Activated naive CD4-positive, alpha-beta T cell treated with anti-CD3 and anti-CD28 coated beads, Interleukin-2, amount 50 U/mL, for 72 hours (primary cell): ENCODE measurements around the gene ZNF732. TPM values are rescaled to one million over a fixed set of nuclear protein-coding genes. Genes with fewer than 3 reads are reported as not detected.
"Not testable (repeated sequence)": the region's sequence is repeated elsewhere in the genome, so short reads cannot be mapped to it uniquely, and the experiment has no call there.

ENCODE experiments used
- ATAC-seq, 2 donors: fragments of 150-1000 bp; cut with Tn5 transposase; 2 replicates each; pipeline ENCODE4 v1.10.0; 2021; ENCODE audit warnings: mild to moderate bottlenecking in 2 of 2, moderate library complexity in 2 of 2
- DNase-seq, 2 donors: peaks; one replicate each; pipeline ENCODE4 v3.0.0; 2021 to 2022; ENCODE audit warnings: low spot score in 2 of 2
- H3K27ac Mint-ChIP-seq, 2 donors: one replicate each; pipeline ENCODE4 v1.8.0; 2022; ENCODE audit warnings: mild to moderate bottlenecking in 2 of 2, mixed read lengths in 2 of 2
- H3K36me3 Mint-ChIP-seq, 2 donors: one replicate each; pipeline ENCODE4 v1.8.0; 2022; ENCODE audit warnings: mixed read lengths in 2 of 2
- H3K9me3 Mint-ChIP-seq, 2 donors: one replicate each; pipeline ENCODE4 v1.8.0; 2022; ENCODE audit warnings: mixed read lengths in 2 of 2
- total RNA-seq, 2 donors: library from RNA; stranded (reverse); gene quantifications; one replicate each; pipeline ENCODE4 v1.2.3, GENCODE V29; 2022

The ZNF732 gene
- not detected for total RNA-seq

DNA sequence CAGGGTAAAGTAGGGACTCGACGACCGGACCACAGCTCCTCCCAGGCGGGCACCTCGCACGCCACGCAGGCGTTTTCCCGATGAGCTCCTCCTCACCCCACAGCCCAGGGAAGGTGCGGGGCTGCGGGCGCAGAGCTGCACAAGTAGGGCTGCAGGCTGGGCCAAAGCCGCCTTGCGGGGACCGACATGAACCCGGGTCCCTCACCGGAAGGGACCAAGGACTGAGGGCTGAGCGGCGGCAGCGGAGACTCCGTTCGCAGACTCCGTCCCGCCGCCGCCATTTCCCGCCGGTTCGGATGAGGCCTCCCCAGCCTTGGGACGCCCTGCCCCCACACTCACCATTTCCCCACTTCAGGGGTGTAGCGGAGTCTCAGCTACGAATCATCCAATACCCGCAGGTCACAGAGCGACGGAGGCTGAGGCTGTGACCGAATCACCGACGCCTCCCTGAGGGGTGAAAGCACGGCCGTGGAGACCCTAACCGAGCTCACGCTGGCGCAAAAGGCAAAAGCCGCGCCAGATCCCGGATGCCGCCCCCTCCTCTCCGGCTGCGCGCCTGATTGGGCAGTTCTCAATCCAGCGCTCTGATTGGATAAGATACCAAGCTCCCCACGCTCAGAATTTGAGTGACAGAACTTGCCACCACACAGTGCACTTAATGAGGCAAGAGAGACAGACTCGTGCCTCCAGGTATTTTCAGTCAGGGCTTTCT is at the start of gene ZNF732:
Gene ZNF732, minus strand, starts transcription at position 506 of the 712 bp plus-strand sequence. Its CDS starts 164 bp downstream, at position 342.
- ATAC-seq (no peak), DNase-seq (no peak)
- peaks cover 36 to 45% of the 10 kb centered on the region in 2 donors for H3K36me3 Mint-ChIP-seq
- peaks cover 19 to 41% of the 10 kb centered on the region in 2 donors for H3K9me3 Mint-ChIP-seq
- H3K27ac Mint-ChIP-seq, result no peak within 1 kb of the TSS

DNA sequence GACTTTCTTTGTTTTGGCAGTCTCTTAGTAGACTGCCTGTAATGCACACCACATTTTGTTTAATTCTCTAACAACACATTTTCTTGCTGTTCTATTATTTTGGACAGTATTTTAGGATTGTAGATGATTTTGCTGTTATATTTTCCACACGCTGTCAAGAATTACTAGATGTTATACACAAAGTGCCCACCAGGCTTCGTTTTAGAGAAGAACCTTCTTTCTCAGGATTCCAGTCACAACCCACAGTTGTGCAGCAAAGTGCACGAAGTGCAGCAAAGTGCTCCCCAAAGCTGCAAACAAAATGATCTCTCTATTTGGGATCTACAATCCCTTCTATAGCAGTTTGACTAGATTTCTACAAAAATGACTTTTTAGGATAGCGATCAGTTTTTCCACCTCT is 34.7 kb upstream of the ZNF732 start:
- H3K36me3 Mint-ChIP-seq, result peaks cover 71 to 83% of the 10 kb centered on the region in 2 donors
- no peak overlapping the region for H3K27ac Mint-ChIP-seq
- H3K9me3 Mint-ChIP-seq, result peaks cover 20% of the 10 kb centered on the region in 2 donors
- ATAC-seq, result no peak
- no peak for DNase-seq

DNA sequence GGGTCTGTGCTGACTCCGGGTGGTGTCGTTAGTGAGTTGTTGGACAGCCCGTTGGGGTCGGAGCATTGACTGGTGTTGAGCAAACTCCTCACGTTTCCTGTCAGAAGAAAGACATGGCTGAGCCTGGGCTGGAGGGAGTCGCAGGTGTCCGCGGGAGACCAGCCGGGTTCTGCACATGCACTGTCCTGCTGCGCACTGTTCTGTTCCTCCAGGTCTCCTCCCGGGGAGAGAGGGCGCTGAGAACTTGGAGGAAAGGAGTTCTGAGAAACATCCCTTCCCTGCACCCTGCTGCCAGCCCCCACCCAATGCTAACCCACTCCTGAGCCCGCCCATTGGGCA is 33.5 kb upstream of the ZNF732 start:
- H3K27ac Mint-ChIP-seq, result peak overlapping the region; percentile 98 to 99
- ATAC-seq (no peak), DNase-seq (peak in 1 of 2 donors; percentile 5)
- peaks cover 75 to 78% of the 10 kb centered on the region in 2 donors for H3K36me3 Mint-ChIP-seq
- peaks cover 20 to 24% of the 10 kb centered on the region in 2 donors for H3K9me3 Mint-ChIP-seq

DNA sequence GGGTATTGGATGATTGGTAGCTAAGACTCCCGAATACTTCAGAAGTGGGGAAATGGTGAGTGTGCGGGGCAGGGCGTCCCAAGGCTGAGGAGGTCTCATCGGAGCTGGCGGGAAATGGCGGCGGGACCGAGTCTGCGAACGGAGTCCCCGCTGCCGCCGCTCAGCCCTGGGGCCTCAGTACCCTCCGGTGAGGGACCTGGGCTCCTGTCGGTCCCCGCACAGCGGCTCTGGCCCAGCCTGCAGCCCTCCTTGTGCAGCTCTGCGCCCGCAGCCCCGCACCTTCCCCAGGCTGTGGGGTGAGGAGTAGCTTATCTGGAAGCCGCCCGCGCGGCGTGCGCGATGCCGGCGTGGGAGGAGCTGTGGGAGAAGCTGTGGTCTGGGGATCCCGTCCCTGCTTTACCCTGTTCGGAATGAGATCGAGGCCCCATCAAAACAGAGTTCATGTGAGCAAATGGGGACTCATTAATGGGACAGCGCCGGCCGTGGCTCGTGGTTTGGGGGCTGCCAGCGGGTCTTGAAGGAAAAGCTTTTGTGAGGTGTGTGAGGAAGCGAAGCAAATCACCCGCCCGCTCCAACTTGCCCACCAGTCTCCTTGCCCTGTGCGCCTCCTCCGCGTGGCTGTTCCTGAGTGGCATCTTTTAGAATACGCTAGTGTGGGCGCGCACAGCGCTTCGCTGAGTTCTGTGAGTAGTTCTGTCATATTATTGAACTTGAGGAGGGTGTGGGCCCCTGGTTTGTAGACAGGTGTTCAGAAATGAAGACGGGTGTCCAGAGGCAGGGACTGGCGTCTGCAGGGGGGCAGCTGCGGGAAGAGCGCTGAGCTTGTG is 32.9 kb upstream of the ZNF732 start:
- Mint-ChIP-seq H3K27ac (peak overlapping the region; percentile 98 to 99), H3K36me3 (peaks cover 69 to 76% of the 10 kb centered on the region in 2 donors), H3K9me3 (peaks cover 20 to 24% of the 10 kb centered on the region in 2 donors)
- peak in 1 of 2 donors; percentile 48 for DNase-seq
- ATAC-seq, result peak; percentile 52 to 55

DNA sequence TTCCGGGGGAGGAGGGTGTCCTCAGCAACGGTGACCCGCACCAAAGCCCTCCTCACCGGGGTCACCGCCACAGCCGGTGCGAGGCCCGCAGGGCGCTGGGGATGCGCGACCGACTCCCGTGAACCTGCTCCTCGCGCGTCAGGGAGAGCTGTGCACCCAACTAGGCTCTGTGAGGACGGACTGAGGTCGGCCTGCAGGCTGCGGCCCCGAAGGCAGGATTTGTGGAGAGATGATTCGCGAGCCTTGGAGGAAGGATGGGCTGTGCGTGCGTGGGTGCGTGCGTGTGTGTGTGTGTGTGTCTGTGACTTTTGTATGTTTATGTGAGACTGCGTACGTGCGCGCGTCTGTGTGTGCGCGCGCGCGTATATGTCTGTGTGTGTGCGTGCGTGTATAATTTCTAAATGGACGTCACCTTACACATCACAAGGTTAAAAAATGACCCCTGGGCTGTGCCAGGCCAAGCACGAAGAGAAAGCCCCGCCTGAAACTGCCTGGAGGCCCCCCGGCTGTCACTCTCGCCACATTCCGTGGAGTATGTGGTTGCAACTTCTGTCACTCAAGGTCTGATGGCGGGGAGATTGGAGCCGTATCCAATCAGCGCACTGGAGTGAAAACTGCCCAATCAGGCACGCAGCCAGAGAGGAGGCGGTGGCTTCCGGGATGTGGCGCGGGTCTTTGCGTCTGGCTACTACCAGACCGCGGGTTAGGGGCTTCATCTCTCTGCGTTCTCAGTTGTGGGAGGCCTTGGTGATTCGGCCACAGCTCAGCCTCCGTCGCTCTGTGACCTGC is 32.1 kb upstream of the ZNF732 start, which contains the start of gene ZNF141:
Gene ZNF141, plus strand, starts transcription at position 672 of the 789 bp plus-strand sequence. CDS start 170 bp downstream, outside the sequence.
- DNase-seq (peak; percentile 82 to 96), ATAC-seq (peak; percentile 95 to 96)
- peaks cover 61 to 68% of the 10 kb centered on the region in 2 donors for H3K36me3 Mint-ChIP-seq
- H3K27ac Mint-ChIP-seq, result peak within 1 kb of the TSS; percentile 98 to 99
- H3K9me3 Mint-ChIP-seq, result peaks cover 19 to 23% of the 10 kb centered on the region in 2 donors

DNA sequence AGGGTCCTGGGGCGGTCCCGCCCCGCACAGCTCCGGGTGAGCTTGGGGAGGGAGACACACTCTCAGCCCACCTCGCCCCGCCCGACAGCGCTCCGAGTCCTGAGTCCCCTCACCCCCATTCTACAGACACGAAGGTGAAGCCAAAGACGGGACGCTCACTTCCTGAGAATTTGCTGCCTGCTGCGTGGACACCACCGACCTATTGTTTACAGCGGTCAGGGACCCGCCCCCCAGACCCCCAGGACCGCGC is 31.5 kb upstream of the ZNF732 start:
- peak in 1 of 2 donors; percentile 25 for DNase-seq
- Mint-ChIP-seq H3K9me3 (peaks cover 15 to 18% of the 10 kb centered on the region in 2 donors), H3K36me3 (peaks cover 56 to 63% of the 10 kb centered on the region in 2 donors), H3K27ac (peak overlapping the region; percentile 98 to 99)
- peak; percentile 0 to 1 for ATAC-seq

DNA sequence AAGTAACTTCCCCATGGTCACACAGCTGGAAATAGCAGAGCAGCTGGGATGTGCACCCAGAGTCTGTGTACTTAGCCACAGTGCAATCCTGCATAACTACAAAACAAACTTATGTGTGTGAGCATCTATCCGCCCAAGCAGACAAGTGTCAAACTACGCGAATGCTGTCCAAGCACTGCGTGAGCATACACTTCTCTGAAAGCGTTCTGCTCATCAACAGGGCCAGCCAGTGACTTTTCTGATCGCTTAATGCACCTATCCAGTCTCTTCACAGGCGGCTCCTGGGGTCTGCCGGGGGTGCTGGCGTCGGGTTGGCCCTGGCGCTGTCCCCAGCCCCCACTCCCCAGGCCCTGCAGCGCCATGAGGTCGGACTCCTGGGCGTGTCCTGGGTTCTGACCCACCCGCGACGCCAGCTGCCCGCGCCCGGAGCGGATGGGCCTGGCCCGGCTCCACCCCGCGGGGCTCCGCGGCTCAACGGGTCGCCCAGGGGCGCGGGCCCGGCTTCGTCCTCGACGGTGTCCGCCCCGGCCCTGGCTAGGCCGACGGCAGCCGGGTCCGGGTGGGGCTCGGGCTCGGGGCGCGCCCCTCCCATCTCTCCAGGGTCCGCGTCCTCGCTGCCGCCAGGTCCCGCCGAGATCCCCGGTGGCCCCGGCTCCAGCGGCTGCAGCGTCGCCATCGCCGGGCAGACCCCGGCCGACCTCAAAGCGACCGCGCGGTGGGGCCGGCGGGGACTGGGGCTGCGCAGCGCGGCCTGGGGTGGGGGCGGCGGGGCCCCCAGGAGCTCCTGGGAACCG is 31.0 kb upstream of the ZNF732 start:
- peak in 1 of 2 donors; percentile 6 for DNase-seq

DNA sequence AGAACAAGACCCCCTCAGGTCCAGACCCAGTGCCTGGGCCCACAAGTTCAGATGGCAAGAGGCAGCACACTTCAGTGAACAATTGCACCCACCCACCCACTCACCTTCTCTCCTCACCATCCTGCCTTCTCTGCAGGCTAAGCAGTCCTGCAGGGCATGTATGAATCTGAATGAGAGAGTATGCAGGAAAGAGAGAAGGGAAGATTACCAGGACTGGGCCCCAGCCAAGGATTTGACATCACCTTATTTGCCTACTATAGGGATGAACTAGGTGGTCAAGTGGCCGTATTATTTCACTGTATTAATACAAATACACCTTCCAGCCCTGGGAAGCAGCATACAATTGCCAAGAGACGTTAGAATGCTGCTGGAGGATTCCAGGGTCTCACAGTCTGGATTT is 30.2 kb upstream of the ZNF732 start:
- Mint-ChIP-seq H3K27ac (no peak overlapping the region), H3K36me3 (peaks cover 43 to 57% of the 10 kb centered on the region in 2 donors), H3K9me3 (peaks cover 13 to 14% of the 10 kb centered on the region in 2 donors)
- DNase-seq (no peak), ATAC-seq (no peak)

More for the DNA sequence above, 31.0 kb upstream of the ZNF732 start:
- peak overlapping the region in 1 of 2 donors; percentile 44 for H3K27ac Mint-ChIP-seq
- H3K9me3 Mint-ChIP-seq, result peaks cover 15 to 18% of the 10 kb centered on the region in 2 donors
- peaks cover 50 to 63% of the 10 kb centered on the region in 2 donors for H3K36me3 Mint-ChIP-seq
- no peak for ATAC-seq

DNA sequence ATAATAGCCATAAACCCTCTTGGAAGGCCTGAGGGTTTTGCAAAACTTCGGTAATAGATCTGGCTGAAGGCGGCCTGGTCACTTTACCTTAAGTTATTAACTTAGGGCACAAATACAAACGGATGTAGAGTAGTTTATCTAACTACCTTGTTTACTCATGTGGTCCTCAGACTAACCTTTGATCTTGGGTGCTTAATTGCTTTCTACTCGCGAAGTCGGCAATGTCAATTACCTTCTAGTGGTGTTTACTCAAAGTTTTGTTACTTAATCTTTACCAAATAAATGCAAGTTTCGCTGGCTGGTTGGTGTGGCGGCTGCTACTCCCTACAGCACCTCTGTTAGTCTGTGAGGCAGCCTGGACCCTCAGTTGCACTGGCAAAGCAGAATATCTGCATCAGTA is 23.5 kb upstream of the ZNF732 start:
- DNase-seq, result no peak
- H3K36me3 Mint-ChIP-seq, result peaks cover 17 to 32% of the 10 kb centered on the region in 2 donors
- H3K9me3 Mint-ChIP-seq, result peaks cover 16 to 17% of the 10 kb centered on the region in 2 donors
- no peak overlapping the region for H3K27ac Mint-ChIP-seq
- ATAC-seq, result no peak

DNA sequence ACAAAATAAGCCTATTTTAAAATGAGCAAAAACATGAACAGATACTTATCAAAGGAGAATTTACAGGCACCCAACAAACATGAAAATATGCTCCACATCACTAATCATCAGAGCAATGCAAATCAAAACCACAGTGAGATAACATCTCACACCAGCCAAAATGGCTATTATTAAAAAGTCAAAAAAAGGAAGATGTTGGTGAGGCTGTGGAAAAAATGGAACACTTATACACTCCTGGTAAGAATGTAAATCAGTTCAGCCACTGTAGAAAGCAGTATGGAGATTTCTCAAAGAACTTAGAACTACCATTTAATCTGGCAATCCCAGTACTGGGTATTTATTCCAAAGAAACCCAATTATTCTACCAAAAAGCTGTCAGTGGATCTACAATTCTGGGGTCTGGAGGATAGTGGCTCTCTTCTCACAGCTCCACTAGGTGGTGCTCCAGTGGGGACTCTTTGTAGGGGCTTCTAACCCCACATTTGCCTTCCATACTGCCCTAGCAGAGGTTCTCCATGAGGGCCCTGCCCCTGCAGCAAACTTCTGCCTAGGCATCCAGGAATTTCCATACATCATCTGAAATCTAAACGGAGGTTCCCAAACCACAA is 9.1 kb upstream of the ZNF732 start:
- Mint-ChIP-seq H3K27ac (no peak overlapping the region), H3K9me3 (peaks cover 39 to 48% of the 10 kb centered on the region in 2 donors), H3K36me3 (peaks cover 32 to 50% of the 10 kb centered on the region in 2 donors)
- DNase-seq, result no peak
- no peak for ATAC-seq

DNA sequence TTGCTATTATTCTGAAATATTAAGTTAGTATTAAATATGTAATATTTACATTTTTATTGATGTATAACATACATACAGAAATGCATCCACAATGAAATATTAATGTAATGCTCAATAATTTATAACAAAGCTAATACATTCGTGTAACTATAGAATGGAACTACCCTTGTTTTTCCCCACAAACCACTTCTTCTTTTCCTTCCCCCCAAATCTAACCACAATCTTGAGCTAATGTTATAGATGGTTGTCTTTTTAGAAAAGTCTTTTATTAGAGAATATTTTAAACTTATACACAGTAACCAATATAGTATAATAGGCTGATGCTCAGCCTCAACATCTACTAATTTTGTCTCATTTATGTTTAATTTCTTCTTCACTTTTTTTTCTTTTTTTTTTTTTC is 4.5 kb upstream of the ZNF732 start:
- Mint-ChIP-seq H3K9me3 (peaks cover 24 to 27% of the 10 kb centered on the region in 2 donors), H3K36me3 (peaks cover 16 to 29% of the 10 kb centered on the region in 2 donors), H3K27ac (no peak overlapping the region)
- DNase-seq (no peak), ATAC-seq (no peak)

DNA sequence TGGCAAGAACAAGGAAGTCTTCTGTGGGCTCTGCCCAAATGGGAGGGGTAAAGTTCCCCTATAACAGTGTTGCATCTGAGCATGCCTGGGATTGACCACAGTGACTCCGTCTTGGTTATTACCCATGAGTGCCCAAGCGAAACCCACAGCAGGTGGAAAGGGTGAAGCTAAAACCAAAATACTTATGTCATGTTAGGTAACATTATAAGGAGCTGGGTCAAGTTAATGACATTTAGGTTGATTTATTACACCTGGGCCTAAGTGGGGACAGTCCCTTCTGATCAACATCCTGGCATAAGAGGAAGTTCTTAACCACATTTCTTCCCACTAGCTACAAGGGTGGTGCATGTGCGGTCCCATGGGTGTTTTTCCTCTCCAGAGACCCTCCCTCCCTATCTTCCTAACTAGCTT is 1.3 kb upstream of the ZNF732 start:
- DNase-seq, result no peak

DNA sequence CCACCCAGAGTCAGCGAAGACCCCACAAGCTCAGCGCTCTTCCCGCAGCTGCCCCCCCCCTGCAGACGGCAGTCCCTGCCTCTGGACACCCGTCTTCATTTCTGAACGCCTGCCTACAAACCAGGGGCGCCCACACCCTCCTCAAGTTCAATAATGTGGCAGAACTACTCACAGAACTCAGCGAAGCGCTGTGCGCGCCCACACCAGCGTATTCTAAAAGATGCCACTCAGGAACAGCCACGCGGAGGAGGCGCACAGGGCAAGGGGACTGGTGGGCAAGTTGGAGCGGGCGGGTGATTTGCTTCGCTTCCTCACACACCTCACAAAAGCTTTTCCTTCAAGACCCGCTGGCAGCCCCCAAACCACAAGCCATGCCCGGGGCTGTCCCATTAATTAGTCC is 758 bp downstream of the ZNF732 start:
- H3K27ac Mint-ChIP-seq, ATAC-seq, DNase-seq: not testable (repeated sequence)
- H3K36me3 Mint-ChIP-seq, result peaks cover 36 to 45% of the 10 kb centered on the region in 2 donors
- peaks cover 19 to 36% of the 10 kb centered on the region in 2 donors for H3K9me3 Mint-ChIP-seq

More for the DNA sequence above, 1.3 kb upstream of the ZNF732 start:
- H3K36me3 Mint-ChIP-seq, result peaks cover 36 to 44% of the 10 kb centered on the region in 2 donors
- H3K27ac Mint-ChIP-seq, result no peak overlapping the region
- ATAC-seq, result no peak
- peaks cover 25 to 40% of the 10 kb centered on the region in 2 donors for H3K9me3 Mint-ChIP-seq

DNA sequence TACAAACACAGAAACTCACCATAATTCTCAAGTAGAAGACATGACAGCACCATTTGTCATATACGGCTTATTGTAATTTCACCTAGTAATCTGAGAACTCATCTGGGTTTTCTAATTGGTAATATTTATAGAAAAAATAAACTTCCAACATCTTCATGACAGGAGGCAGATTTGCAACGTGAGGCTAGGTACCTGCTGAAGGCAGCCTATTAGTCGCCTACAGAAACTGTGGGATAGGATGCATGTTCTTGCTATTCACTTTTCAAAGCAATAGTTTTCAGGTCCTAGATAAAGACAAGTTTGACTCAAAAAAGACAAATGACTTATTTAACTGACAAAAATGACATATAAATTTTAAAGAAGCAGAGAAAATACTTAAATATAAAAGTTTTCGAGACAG is 2.9 kb downstream of the ZNF732 start:
- peaks cover 36 to 45% of the 10 kb centered on the region in 2 donors for H3K36me3 Mint-ChIP-seq
- ATAC-seq, result no peak
- DNase-seq, result no peak
- H3K9me3 Mint-ChIP-seq, result peaks cover 13 to 41% of the 10 kb centered on the region in 2 donors
- no peak overlapping the region for H3K27ac Mint-ChIP-seq

DNA sequence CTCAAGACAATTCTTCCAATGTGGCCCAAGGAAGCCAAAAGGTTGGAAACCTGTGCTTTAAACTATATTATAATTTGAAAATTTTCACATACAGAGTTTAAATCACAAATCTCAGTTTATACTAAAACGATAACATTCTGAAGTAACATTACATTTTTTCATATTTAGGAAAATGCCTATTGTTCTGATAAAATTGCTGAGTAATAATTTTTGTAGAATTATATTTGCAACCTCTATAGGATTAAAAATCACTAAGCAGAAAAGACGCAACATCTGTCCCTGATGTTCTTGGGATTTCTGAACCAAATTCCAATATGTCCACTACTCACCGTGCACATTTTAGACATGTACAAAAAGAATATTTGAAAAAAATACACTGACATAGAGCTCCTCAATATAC is 10.5 kb downstream of the ZNF732 start:
- no peak for ATAC-seq
- peaks cover 0 to 11% of the 10 kb centered on the region in 2 donors for H3K9me3 Mint-ChIP-seq
- H3K36me3 Mint-ChIP-seq, result peaks cover 0 to 5% of the 10 kb centered on the region in 2 donors
- no peak for DNase-seq
- no peak overlapping the region for H3K27ac Mint-ChIP-seq
